SK-N-MC (cell line): ENCODE data around the gene COQ9.

ENCODE experiments used
- EZH2 ChIP-seq: fragments of 200-600 bp; sonication (generic); IDR thresholded peaks from one replicate; pipeline ENCODE4 v1.6.1; 2017; ENCODE audit warnings: antibody characterized with exemption
- POLR2AphosphoS5 ChIP-seq: IDR thresholded peaks from 2 replicates; pipeline ENCODE4 v1.6.1; 2012; ENCODE audit warnings: mild to moderate bottlenecking, low read depth, low read length, borderline replicate concordance

DNA sequence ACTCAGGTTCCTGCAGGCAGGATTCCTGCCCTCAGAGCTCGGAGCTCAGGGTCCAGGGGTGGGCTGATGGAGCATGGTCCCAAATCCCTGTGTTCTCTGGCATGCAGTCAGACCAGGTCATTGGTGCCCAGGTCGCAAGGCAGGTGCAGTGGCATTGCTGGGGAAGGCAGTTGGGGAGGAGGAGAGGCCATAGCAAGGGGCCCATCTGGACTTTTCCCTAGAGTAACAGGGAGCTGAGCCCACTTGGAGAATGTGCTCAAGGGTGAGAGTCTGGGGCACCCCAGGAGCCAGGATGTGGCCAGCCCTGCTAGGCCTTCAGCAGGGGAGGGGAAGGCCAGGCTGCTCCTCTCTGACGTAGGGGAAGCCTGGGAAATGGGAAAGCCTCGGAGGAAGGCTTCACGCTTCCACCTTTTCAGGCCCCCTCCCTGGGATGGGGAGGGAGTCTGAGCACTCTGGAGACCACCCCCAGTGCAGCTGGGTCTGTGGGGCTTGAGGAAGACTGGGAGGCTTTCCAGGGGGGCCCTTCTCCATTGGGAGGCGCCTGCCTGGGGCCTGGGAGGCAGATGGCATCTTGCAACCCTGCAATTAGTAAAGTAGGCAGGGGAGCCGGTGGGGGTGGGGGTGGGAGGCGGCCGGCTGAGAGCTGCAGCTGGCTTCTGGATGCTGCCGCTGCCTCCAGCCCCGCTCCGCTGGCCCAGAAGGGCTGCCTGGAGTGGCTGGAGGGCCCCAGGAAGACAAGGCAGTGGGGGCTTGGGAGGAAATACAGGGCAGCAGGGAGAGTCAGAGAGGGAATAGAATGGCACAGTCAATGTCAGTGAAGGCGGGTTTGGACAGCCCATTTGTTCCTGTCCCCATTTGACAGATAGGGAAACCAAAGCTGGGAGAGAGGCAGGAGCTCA, 60.1 kb downstream of the COQ9 start:
- TF ChIP-seq POLR2AphosphoS5: no peak
- TF ChIP-seq EZH2: no peak
